H7 (cell line): ENCODE data around the gene PPM1A. TPM values are rescaled to one million over a fixed set of nuclear protein-coding genes. Genes with fewer than 3 reads are reported as not detected.

ENCODE experiments used
- DNase-seq: peaks from one replicate; pipeline ENCODE4 v3.0.0; 2012
- H3K27me3 ChIP-seq: 2 replicates; pipeline ENCODE4 v1.6.0; 2011; ENCODE audit warnings: mild to moderate bottlenecking, low read length; ENCODE audit not compliant: control insufficient read depth, insufficient read depth
- H3K36me3 ChIP-seq: replicated peaks from 2 replicates; pipeline ENCODE4 v1.5.1; 2011; ENCODE audit warnings: low read length; ENCODE audit not compliant: control insufficient read depth, insufficient read depth
- H3K4me3 ChIP-seq: 2 replicates; pipeline ENCODE4 v1.5.1; 2011; ENCODE audit warnings: low read depth, mild to moderate bottlenecking, control low read depth, low read length, moderate library complexity; ENCODE audit not compliant: insufficient read depth
- total RNA-seq: library from RNA; depleted of rRNA; stranded (reverse); fragments of >200 nt; shearing (Covaris generic); gene quantifications from 2 replicates; pipeline ENCODE4 v1.2.3, GENCODE V29; 2014

Gene PPM1A
- total RNA-seq, 1 experiment from 2014 or later, result 16.9 TPM

GRCh38 chr14:60240139-60240856, 8.7 kb upstream of the PPM1A start:
- H3K36me3 ChIP-seq, result no peaks in the 10 kb centered on the region
- no peak overlapping the region for H3K4me3 ChIP-seq
- no peaks in the 10 kb centered on the region for H3K27me3 ChIP-seq
- no peak for DNase-seq

- Histone ChIP-seq H3K4me3 (no peak overlapping the region), H3K27me3 (no peaks in the 10 kb centered on the region), H3K36me3 (no peaks in the 10 kb centered on the region)
- DNase-seq, result no peak
Observed at GRCh38 chr14:60241091-60241490, 7.9 kb upstream of the PPM1A start.

- no peak for DNase-seq
- Histone ChIP-seq H3K36me3 (no peaks in the 10 kb centered on the region), H3K4me3 (no peak overlapping the region), H3K27me3 (no peaks in the 10 kb centered on the region)
Observed at GRCh38 chr14:60242429-60242828, 6.6 kb upstream of the PPM1A start.

GRCh38 chr14:60245380-60246177, 3.4 kb upstream of the PPM1A start:
- DNase-seq, result no peak
- H3K27me3 ChIP-seq, result no peaks in the 10 kb centered on the region
- no peak overlapping the region for H3K4me3 ChIP-seq
- H3K36me3 ChIP-seq, result no peaks in the 10 kb centered on the region

- Histone ChIP-seq H3K36me3 (no peaks in the 10 kb centered on the region), H3K27me3 (no peaks in the 10 kb centered on the region), H3K4me3 (peak overlapping the region; percentile 73)
- peak; percentile 84 for DNase-seq
Observed at GRCh38 chr14:60247994-60248696, 876 bp upstream of the PPM1A start.

GRCh38 chr14:60249321-60250256, 568 bp downstream of the PPM1A start:
- DNase-seq, result peak; percentile 93
- Histone ChIP-seq H3K36me3 (no peaks in the 10 kb centered on the region), H3K27me3 (no peaks in the 10 kb centered on the region), H3K4me3 (peak overlapping the region; percentile 72)

GRCh38 chr14:60250257-60251035, 1.4 kb downstream of the PPM1A start:
- H3K27me3 ChIP-seq, result no peaks in the 10 kb centered on the region
- no peaks in the 10 kb centered on the region for H3K36me3 ChIP-seq
- peak overlapping the region; percentile 72 for H3K4me3 ChIP-seq
- peak; percentile 14 for DNase-seq

GRCh38 chr14:60251877-60252276, 2.9 kb downstream of the PPM1A start:
- no peak overlapping the region for H3K4me3 ChIP-seq
- H3K36me3 ChIP-seq, result no peaks in the 10 kb centered on the region
- DNase-seq, result no peak
- no peaks in the 10 kb centered on the region for H3K27me3 ChIP-seq

GRCh38 chr14:60252630-60253029, 3.6 kb downstream of the PPM1A start:
- Histone ChIP-seq H3K4me3 (no peak overlapping the region), H3K36me3 (no peaks in the 10 kb centered on the region), H3K27me3 (no peaks in the 10 kb centered on the region)
- DNase-seq, result no peak

GRCh38 chr14:60253649-60254048, 4.6 kb downstream of the PPM1A start:
- H3K4me3 ChIP-seq, result no peak overlapping the region
- no peak for DNase-seq

GRCh38 chr14:60254176-60254575, 5.2 kb downstream of the PPM1A start:
- no peak overlapping the region for H3K4me3 ChIP-seq
- no peaks in the 10 kb centered on the region for H3K36me3 ChIP-seq
- no peak for DNase-seq
- H3K27me3 ChIP-seq, result no peaks in the 10 kb centered on the region

More at GRCh38 chr14:60253649-60254048, 4.6 kb downstream of the PPM1A start:
- Histone ChIP-seq H3K27me3 (no peaks in the 10 kb centered on the region), H3K36me3 (no peaks in the 10 kb centered on the region)

GRCh38 chr14:60257865-60258264, 8.8 kb downstream of the PPM1A start:
- no peaks in the 10 kb centered on the region for H3K27me3 ChIP-seq

GRCh38 chr14:60265163-60265562, 16.1 kb downstream of the PPM1A start:
- H3K27me3 ChIP-seq, result no peaks in the 10 kb centered on the region
- no peak for DNase-seq
- H3K36me3 ChIP-seq, result no peaks in the 10 kb centered on the region
- H3K4me3 ChIP-seq, result no peak overlapping the region

More at GRCh38 chr14:60257865-60258264, 8.8 kb downstream of the PPM1A start:
- Histone ChIP-seq H3K36me3 (no peaks in the 10 kb centered on the region), H3K4me3 (no peak overlapping the region)
- no peak for DNase-seq
